ENCODE measurements around the gene REXO4.

- TF ChIP-seq CTCF (conservative IDR thresholded peaks at IDR 0.05; ENCODE audit: low read length) (no peak), EZH2phosphoT487 (IDR thresholded peaks at IDR 0.05; ENCODE audit: borderline replicate concordance, low read depth, low read length) (no peak)
These were observed 36.5 kb upstream of the REXO4 start for GRCh38 chr9:133454325-133454724.
